Measurements from ENCODE around the gene KRT84.

KRT84 gene

DNA sequence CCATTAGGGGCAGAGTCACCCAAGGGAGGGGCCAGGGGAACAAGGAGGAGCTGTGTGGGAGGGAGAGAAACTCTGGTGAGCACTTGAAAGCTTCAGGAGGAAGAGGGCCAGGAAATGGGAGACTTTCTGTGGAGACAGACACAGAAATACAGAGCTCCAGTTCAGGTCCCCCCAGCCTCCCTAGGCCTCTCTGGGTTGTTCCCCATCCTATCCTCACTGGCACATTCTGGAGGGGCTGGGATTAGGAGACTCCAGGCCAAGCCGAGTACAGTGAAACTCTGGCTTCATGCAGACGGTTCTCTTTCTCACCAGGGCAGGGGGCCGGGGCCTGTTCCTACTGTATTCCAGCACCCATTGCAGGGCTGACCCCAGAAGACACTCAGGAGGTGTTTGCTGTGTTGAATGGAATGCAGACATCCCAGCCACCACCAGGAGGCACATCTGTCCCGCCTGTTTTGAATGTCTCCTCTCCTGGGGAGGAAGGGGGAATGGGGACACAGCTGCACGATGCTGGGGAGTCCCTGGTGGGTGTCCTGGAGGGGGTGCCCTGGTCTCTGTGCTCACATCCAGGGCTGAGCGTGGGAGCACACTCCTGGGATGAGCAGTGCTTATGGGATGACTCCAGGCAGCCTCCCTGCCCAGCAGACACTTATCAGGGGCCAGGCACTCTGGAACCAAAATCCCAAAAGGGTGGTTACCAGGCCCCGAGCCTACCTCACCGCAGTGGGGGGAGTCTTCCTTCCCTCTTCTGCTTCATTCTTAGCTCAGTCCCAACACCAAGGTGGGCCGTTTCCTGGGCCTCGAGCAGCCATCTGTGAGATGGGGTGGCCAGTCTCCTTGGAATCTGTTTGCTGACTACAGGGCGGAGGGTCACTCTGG is 5.5 kb upstream of the KRT84 start:
- DNase-seq (ENCODE audit: low read depth), result no peak
- no peak overlapping the region for H3K4me3 ChIP-seq (ENCODE audit: low read depth, low read length)

DNA sequence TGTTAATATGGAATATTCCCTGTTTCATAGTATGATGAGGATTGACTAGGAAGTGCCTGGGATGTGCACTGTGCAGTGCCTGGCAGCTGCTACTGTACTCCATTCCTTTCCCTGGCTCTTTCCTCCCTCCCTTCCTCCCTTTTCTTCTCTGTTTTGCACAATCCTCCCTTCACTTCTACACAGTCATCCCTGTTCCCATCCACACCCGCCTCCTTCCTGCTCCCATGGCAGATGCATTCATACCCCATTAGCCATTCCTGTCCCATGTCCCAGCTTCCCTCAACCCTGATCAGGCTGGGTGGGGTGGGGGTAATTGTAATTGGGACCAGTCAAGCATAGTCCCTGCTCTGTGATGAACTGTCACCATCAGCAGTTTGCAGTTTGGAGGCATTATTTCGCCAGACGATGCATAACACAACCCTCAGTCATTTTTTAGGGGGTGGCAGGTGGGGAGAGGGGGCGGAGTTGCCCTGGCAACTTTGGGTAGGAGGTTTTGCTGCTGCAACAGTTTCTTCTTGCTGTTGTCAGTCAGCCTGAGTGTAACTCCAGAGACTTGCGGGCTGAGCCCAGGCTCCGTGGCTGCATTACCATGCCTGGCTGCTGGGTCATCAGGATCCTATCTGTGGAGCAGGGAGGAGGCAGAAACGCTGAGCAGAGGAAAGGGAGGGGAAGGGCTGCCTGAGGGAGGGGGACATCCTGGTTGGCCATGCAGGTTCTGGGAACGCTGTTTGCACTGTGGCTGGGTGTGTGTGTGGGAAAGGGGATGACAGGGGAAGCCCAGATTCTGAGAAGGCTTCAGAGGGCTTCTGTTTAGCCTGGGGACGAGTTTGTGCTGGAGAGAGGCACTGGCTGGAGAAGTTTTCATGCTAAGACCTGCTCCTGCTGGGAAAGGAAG is 4.1 kb upstream of the KRT84 start:
- no peak for DNase-seq (ENCODE audit: low read depth)
- H3K4me3 ChIP-seq (ENCODE audit: low read depth, low read length), result no peak overlapping the region

DNA sequence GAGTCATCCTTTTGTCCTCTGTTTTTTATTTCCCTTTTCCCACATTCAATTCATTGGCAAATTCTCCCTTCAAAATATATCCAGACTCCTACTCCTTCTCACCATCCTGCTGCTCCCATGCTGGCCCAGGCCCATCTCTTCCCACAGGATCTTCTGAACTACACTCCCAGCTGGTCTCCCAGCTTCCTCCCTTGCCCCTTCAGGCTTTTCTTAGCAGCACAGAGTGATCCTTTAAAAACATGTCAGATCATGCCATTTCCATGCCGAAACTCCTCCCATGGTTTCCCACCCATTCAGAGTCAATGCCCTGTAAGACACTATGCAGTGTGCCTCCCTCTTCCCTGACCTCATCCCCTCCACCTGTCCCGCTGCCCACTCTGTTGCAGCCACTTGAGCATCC is 2.4 kb upstream of the KRT84 start:
- no peak overlapping the region for H3K4me3 ChIP-seq (ENCODE audit: low read depth, low read length)
- no peak for DNase-seq (ENCODE audit: low read depth)

DNA sequence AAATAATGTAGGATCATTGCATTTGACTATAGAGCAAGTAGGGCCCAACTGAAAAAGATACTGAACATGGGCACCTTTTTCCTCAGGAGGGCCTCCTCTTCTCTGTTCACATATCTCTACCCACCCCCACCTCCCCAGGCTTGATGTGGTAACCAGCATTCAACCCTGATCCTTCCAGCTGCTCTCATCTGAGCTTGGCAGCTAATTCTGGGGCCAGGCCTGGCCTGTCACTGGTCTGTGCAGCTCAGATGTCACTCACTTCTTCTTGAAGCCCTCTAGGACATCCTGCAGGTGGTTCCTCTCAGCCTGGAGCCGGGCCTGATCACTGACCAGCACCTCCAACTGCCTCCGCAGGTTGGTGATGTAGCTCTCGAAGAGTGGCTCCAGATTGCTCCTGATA is 2.1 kb downstream of the KRT84 start:
- DNase-seq (ENCODE audit: low read depth), result no peak
- no peak overlapping the region for H3K4me3 ChIP-seq (ENCODE audit: low read depth, low read length)

DNA sequence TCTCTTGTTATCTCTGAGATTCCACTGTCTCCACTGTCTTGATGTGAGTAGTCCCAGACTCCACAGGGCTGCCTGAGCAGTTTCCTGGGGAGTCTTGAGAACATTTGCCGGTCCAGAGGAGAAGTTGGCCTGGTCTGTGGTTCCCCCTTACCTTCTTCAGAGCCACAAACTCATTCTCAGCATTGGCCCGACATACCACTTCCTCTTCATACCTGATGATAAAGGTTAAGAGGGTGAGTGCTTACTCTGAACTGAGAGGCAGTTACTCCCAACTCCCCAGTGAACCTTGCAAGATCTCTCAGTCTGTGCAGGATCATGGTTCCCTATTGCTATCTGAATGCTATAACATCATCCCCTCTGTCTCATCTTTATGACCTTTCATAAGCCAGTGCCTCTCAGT is 2.6 kb downstream of the KRT84 start:
- H3K4me3 ChIP-seq (ENCODE audit: low read depth, low read length), result no peak overlapping the region
- no peak for DNase-seq (ENCODE audit: low read depth)

DNA sequence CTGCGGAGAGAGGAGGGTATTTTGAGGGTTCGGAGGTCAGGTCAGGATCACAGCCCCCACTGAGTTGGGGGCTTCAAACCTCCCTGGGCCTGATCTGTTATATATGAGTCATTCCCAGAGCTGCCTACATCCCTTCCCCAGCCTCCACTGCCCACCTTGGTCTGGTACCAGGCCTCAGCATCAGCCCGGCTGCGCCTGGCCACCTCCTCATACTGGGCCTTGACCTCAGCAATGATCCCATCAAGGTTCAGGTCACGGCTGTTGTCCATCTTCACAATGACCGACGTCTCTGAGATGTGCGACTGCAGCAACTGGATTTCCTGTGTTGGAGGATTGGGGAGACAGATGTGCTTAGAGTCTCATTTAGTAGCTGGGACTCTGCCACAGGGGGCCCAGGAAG is 4.2 kb downstream of the KRT84 start:
- DNase-seq (ENCODE audit: low read depth), result no peak
- no peak overlapping the region for H3K4me3 ChIP-seq (ENCODE audit: low read depth, low read length)

DNA sequence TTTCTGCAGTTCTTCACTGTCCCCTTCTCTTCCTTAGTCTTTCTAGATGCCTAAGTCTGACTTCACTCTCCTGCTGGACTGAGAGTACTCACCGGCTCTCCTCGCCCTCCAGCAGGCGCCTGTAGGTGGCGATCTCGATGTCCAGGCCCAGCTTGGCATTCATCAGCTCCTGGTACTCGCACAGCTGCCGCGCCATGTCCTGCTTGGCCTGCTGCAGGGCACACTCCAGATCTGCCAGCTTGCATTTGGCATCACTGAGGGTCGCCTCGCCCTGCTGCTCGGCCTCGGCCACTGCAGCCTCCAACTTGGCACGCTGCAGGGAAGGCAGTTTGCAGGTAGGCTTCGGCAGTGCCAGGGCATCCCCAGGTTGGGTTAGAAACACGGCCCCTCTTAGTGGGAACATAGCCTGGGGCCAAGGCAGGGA is 5.2 kb downstream of the KRT84 start:
- H3K4me3 ChIP-seq (ENCODE audit: low read depth, low read length), result no peak overlapping the region
- no peak for DNase-seq (ENCODE audit: low read depth)

DNA sequence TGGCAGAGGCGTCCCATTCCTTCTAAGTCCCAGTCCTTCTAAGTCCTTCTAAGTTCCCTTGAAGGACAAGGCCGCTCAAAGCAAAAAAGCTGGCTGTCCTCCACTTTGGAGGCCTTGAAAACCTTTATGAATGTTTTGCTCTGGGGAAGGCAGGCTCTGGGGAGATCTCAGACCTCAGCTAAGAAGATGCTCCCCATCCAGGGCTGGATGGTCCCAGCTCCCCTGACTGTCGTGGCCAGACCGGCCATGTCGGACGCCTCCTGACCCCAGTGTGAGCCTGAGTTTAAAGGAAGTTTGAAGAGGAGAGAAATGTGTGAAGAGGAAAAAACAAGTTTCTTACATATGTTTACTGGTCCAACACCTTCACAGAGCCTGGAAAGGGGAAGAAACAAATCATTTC is 5.9 kb downstream of the KRT84 start:
- no peak for DNase-seq (ENCODE audit: low read depth)
- H3K4me3 ChIP-seq (ENCODE audit: low read depth, low read length), result no peak overlapping the region

DNA sequence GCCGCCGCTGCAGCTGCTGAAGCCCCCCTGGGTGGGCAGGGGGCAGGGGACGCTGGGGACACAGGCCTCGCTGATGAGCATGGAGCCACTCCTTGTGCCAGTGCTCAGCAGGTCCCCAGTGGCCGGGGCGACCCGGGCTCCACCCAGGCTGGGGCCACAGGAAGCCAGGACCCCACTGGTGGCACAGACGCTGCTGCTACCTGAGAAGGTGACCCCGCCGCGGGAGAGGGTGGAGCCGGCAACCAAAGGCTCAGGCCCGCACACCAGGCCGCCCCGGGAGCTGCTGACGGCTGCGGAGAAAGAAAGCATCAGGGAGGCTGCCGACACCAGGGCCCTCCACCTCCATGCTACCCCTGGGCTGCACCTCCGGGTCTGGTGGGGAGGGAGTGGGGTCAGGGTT is 7.4 kb downstream of the KRT84 start:
- no peak for DNase-seq (ENCODE audit: low read depth)
- H3K4me3 ChIP-seq (ENCODE audit: low read depth, low read length), result no peak overlapping the region

DNA sequence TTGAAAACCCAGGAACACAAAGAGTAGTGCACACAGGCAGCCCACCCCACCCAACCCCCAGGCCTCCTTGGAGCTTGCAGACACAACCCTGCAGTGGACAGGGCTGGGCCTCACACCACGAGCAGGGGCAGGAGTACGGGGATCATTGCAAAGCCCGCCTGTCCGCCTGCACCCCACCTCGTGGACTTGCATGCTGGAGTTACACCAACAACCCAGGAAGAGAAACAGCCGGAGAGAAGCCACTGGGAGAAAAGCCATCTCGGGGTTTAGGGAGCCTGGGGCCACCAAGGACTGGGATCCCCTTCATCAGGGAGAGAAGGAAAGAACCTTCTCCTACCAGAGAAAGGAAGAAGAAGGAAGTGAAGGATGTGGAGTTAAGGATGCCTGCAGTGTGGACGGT is 8.2 kb downstream of the KRT84 start:
- H3K4me3 ChIP-seq (ENCODE audit: low read depth, low read length), result no peak overlapping the region
- no peak for DNase-seq (ENCODE audit: low read depth)

DNA sequence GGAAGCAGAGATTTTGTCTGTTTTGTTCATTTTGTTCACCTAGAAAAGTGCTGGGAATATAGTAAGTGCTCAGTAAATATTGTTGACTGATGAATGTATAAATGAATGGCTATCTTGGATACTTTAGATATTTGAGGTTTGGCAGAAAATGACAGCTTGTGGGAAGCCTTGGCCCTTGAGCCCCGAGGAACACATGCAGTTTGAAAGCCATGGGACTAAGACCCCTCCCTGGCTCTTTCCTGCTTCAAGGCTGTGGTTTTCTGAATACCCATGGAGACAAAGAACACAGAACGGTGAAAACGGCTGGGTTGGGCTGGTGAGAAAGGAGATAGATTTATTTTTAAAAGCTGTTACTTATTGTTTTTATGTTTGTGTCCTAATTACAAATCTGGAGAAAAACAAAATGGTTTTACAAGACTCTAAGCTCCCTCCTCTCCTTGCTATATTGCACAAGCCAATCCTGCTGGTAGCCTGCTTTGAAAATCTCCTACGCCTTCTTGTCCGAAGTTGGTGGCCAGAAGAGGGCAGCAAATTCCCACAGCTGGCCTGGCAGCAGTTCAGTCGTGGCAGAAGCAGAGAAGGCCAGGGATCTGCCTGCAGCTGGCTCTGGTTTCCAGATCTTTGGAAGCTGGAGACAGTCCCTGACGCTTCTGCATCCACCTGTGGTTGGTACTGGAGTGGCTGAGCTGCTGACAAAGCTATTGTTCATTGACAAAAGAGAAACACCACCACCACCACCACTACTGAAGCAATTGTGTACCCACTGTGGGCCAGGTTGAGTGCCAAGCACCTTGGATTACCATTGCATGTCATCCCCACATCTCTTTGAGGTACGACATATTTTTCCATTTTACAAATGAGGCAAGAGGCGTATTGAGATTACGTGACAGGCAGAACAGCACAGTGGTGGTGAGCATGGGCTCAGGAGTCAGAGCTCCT is 13.0 kb downstream of the KRT84 start:
- no peak overlapping the region for H3K4me3 ChIP-seq (ENCODE audit: low read depth, low read length)
- peak; percentile 53 for DNase-seq (ENCODE audit: low read depth)

DNA sequence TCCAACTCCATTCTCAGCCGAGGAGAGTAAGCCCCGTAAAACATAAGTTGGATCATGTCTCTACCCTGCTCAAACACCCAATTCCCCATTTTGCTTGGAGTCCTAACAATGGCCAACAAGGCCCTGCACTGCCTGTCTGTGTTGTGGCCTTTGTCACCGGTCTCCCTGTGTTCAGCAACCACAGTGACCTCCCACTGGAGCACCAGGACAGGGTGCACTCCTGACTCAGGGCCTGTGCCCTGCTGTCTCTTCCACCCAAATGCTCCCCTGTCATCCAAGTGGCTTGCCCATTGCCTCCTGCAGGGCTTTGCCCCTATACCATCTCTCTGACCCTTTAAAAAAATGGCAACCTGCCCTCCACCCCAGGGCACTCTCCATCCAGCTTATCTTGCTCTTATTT is 13.7 kb downstream of the KRT84 start:
- no peak overlapping the region for H3K4me3 ChIP-seq (ENCODE audit: low read depth, low read length)
- DNase-seq (ENCODE audit: low read depth), result no peak

DNA sequence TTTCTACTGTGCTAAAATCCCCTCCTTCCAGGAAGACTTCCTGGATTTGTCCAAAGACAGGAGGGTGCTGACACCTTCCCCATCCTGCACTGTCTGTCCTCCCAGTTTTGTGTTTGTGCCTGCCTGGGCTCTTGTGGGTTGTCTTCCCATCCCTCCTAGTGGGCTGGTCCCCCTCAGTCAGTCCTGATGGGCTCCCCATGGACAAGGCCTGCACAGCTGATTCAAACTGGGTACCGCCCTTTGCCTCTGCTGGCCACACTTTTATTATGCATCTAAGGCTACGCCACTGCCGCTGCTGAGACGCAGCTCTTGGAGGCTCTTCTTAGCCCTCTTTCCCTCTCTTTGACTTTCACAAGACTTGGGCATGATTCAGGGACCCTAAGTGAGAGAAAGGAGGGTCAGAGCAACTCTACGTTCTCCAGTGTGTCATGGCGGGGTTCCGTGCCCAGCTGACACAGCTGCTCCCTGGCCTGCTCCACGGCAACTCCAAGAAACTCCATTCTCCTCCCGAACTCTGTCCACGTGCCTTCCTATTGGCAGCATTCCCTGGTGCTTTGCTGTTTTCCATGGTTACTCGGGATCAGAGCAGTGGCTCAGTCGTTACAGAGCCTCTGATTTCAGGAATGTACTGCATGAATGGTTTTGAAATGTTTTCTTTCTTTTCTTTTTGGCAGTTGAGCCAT is 14.4 kb downstream of the KRT84 start:
- no peak overlapping the region for H3K4me3 ChIP-seq (ENCODE audit: low read depth, low read length)
- DNase-seq (ENCODE audit: low read depth), result no peak

DNA sequence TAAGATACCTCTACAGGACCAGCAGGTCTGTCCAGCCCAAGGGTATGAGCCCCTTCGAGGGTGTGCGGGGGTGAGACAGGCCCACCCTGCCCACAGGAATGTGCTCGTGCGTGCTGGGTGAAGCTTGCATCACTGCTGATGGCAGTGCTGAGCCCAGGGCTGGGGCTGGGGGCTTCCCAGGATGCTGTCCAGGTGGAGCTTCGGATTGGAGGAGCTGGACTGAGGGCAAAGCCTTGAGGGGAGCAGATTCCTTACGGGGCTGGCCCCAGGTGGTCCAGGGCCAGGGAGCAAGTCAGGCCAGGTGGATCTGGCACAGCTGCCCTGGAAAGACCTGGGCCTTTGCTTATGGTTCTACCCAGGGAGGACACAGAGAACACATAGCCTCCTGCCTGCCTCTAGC is 15.6 kb downstream of the KRT84 start:
- DNase-seq (ENCODE audit: low read depth), result no peak
- no peak overlapping the region for H3K4me3 ChIP-seq (ENCODE audit: low read depth, low read length)

DNA sequence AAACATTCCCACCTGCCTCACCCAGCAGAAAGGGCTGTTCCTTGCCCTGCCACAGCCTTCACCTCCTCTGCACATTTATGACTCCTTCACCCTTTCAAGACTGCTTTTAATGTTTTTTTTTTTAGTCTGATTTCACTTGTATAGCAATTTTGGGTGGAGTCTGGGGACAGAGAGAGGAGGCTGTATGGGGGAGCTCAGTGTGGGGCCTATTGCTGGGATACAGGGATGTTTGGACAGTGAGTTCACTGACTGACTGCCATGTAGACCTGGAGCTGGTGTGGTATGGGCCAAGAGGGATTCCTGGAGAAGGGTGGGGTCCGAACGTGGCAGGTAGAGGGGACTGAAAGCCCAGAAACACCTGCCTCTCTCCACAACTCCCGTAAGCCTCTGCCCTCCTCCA is 16.2 kb downstream of the KRT84 start:
- DNase-seq (ENCODE audit: low read depth), result no peak
- no peak overlapping the region for H3K4me3 ChIP-seq (ENCODE audit: low read depth, low read length)

DNA sequence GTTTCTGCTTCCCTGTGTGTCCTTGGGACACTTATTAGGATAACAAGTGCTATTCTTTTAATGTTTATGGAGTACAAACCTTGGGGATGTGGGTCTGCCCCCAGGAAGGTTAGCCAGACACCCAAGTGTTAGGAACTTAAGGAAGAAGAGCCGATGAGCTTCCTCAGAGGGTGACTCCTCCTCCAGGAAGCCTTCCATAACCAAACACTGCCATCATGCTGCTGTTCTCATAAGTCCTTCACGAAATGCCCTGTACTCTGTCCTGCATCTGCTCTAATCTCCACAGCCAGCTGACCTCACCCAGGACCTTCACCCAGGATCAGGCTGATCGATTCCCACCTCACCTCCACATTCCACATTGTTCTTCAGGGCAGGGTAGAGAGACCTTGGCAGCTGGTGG is 16.9 kb downstream of the KRT84 start:
- H3K4me3 ChIP-seq (ENCODE audit: low read depth, low read length), result no peak overlapping the region
- no peak for DNase-seq (ENCODE audit: low read depth)

DNA sequence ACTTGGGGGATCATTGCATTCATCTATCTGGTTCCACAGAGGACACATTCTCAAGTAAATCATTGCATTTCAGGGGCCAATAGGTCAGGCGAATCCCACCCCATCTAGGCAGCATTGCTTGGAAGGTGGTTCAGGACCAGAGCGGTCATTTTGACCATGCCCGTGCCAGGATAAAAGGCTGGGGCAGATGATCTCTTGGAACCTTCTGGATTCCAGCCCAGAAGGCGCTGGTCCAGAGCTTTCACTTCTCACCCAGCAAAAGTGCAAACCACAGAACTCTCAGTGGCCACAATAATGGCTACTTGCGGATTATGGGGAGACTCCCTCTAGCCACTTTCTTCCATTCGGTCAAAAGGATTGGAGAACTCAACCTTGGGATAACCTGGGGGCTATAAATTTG is 17.6 kb downstream of the KRT84 start:
- H3K4me3 ChIP-seq (ENCODE audit: low read depth, low read length), result no peak overlapping the region
- no peak for DNase-seq (ENCODE audit: low read depth)

DNA sequence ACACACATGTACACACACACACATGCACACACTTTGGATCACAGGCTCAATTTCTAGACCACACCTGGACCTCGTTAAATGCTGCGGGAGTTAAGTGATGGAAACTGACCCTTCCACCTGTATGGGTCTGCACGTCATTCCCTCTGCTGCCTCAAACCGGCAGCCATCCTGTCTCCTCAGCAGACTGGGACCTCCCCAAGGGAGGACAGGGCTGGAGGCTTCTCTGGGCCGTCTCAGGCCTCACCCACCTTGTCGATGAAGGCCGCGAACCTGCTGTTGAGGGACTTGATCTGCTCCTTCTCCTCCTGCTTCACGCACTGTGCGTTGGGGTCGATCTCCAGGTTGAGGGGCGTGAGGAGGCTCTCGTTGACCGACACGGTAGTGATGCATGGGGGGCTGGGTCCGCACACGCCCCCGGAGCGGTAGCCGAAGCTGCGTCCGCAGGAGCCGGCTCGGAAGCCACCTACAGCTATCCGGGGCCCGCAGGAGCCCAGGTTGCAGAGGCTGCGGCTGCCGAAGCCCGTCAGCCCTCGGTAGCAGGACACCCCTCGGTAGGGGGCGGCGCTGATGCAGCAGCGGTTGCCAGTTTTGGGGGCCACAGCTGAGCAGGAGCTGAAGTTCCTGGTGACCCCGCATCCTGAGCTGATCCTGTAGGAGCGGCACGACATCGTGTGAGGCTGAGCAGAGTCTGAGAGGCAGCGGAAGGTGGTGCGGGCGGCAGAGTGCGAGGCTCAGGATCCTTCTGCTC is 18.5 kb downstream of the KRT84 start, which contains the start of gene KRT85:
Gene KRT85 (minus strand): TSS at position 744 of the 748 bp plus-strand sequence. CDS start 76 bp downstream, at position 668.
- no peak within 1 kb of the TSS for H3K4me3 ChIP-seq (ENCODE audit: low read depth, low read length)

More for the DNA sequence above, 18.5 kb downstream of the KRT84 start, which contains the start of gene KRT85:
- DNase-seq (ENCODE audit: low read depth), result no peak
